BLaER1 treated with 17β-estradiol and CSF1 and Interleukin-3, amounts not matched to agents 10 nM and 100 nM (cell line): ENCODE results near the gene RIOX2.
"Not testable (repeated sequence)": the region's sequence is repeated elsewhere in the genome, so short reads cannot be mapped to it uniquely, and the experiment has no call there.

Experiments used
- H3K27ac ChIP-seq, 11 experiments: shearing (Covaris generic); formaldehyde crosslinking; 2 replicates each; pipeline ENCODE4 v1.8.1; 2022
- H3K27me3 ChIP-seq, 11 experiments: shearing (Covaris generic); formaldehyde crosslinking; 2 replicates each; pipeline ENCODE4 v1.8.1; 2022
- H3K36me3 ChIP-seq, 11 experiments: shearing (Covaris generic); formaldehyde crosslinking; 2 replicates each; pipeline ENCODE4 v1.8.1; 2022
- H3K4me1 ChIP-seq, 10 experiments: shearing (Covaris generic); formaldehyde crosslinking; 2 replicates each; pipeline ENCODE4 v1.8.1; 2022
- H3K4me2 ChIP-seq, 11 experiments: shearing (Covaris generic); formaldehyde crosslinking; 2 replicates each; pipeline ENCODE4 v1.8.1; 2022
- H3K4me3 ChIP-seq, 10 experiments: shearing (Covaris generic); formaldehyde crosslinking; 2 replicates each; pipeline ENCODE4 v1.8.1; 2022
- H3K9ac ChIP-seq, 11 experiments: shearing (Covaris generic); formaldehyde crosslinking; 2 replicates each; pipeline ENCODE4 v1.8.1; 2022
- H3K9me3 ChIP-seq, 11 experiments: shearing (Covaris generic); formaldehyde crosslinking; replicated peaks in 1 of 11; 2 replicates each; pipeline ENCODE4 v1.8.1; 2022
- H4K20me1 ChIP-seq, 11 experiments: shearing (Covaris generic); formaldehyde crosslinking; 2 replicates each; pipeline ENCODE4 v1.8.1; 2022
- Cebpa-rat ChIP-seq, 11 experiments: shearing (Covaris generic); IDR thresholded peaks; 2 replicates each; pipeline ENCODE4 v1.8.1; 2022

RIOX2 gene

GRCh38 chr3:97917813-97918536, 54.3 kb downstream of the RIOX2 start:
- TF ChIP-seq Cebpa-rat (IDR thresholded peaks at IDR 0.05), result no peak
- Histone ChIP-seq H4K20me1 (no peaks in the 10 kb centered on the region), H3K27me3 (no peaks in the 10 kb centered on the region), H3K36me3 (peaks cover 0 to 88% (median 0%) of the 10 kb centered on the region in 11 experiments; a peak in 8 of 22 replicates), H3K4me2 (no peak overlapping the region), H3K27ac (no peak overlapping the region), H3K4me1 (peaks cover 0 to 6% (median 0%) of the 10 kb centered on the region in 10 experiments; a peak in 2 of 20 replicates), H3K4me3 (no peak overlapping the region), H3K9me3 (peaks cover 0 to 5% (median 0%) of the 10 kb centered on the region in 11 experiments; a peak in 1 of 22 replicates), H3K9ac (no peak overlapping the region)

GRCh38 chr3:97916576-97916975, 55.7 kb downstream of the RIOX2 start:
- Histone ChIP-seq H3K9ac (no peak overlapping the region), H3K27ac (no peak overlapping the region), H3K27me3 (no peaks in the 10 kb centered on the region), H4K20me1 (no peaks in the 10 kb centered on the region), H3K4me3 (no peak overlapping the region), H3K36me3 (peaks cover 0 to 97% (median 0%) of the 10 kb centered on the region in 11 experiments; a peak in 8 of 22 replicates), H3K4me2 (no peak overlapping the region), H3K9me3 (peaks cover 0 to under 1% (median 0%) of the 10 kb centered on the region in 11 experiments; a peak in 2 of 22 replicates), H3K4me1 (peaks cover 0 to 8% (median 1%) of the 10 kb centered on the region in 10 experiments; a peak in 13 of 20 replicates)
- no peak for TF ChIP-seq Cebpa-rat (IDR thresholded peaks at IDR 0.05)

- H3K4me3 ChIP-seq, result no peak overlapping the region
- no peak overlapping the region for H3K4me2 ChIP-seq
- H4K20me1 ChIP-seq, result no peaks in the 10 kb centered on the region
- TF ChIP-seq Cebpa-rat (IDR thresholded peaks at IDR 0.05), result no peak
- H3K36me3 ChIP-seq, result peaks cover 0 to 77% (median 0%) of the 10 kb centered on the region in 11 experiments; a peak in 8 of 22 replicates
- no peak overlapping the region for H3K27ac ChIP-seq
- peaks cover 11 to 22% (median 15%) of the 10 kb centered on the region in 10 experiments for H3K4me1 ChIP-seq
- H3K9ac ChIP-seq, result no peak overlapping the region
- no peaks in the 10 kb centered on the region for H3K27me3 ChIP-seq
- H3K9me3 ChIP-seq, result no peaks in the 10 kb centered on the region; a peak in 2 of 22 replicates
Observed at GRCh38 chr3:97914388-97914787, 57.8 kb downstream of the RIOX2 start.

- H4K20me1 ChIP-seq, result no peaks in the 10 kb centered on the region
- peak overlapping the region in 10 of 11 experiments; percentile 43 to 70 (median 56); a peak in 18 of 22 replicates for H3K4me2 ChIP-seq
- TF ChIP-seq Cebpa-rat (IDR thresholded peaks at IDR 0.05), result no peak
- H3K9ac ChIP-seq, result peak overlapping the region in 5 of 11 experiments; percentile 39 to 64 (median 55); a peak in 6 of 22 replicates
- H3K27me3 ChIP-seq, result no peaks in the 10 kb centered on the region
- peaks cover 11 to 22% (median 15%) of the 10 kb centered on the region in 10 experiments for H3K4me1 ChIP-seq
- no peak overlapping the region for H3K4me3 ChIP-seq
- peak overlapping the region in 9 of 11 experiments; percentile 58 to 86 (median 79); a peak in 18 of 22 replicates for H3K27ac ChIP-seq
- no peaks in the 10 kb centered on the region; a peak in 2 of 22 replicates for H3K9me3 ChIP-seq
- H3K36me3 ChIP-seq, result peaks cover 0 to 48% (median 0%) of the 10 kb centered on the region in 11 experiments; a peak in 8 of 22 replicates
Observed at GRCh38 chr3:97911459-97911858, 60.8 kb downstream of the RIOX2 start.

- Histone ChIP-seq H4K20me1 (no peaks in the 10 kb centered on the region), H3K27ac (peak overlapping the region in 9 of 11 experiments; percentile 58 to 86 (median 79); a peak in 18 of 22 replicates), H3K4me3 (no peak overlapping the region), H3K4me2 (peak overlapping the region; percentile 43 to 70 (median 55)), H3K9ac (peak overlapping the region in 8 of 11 experiments; percentile 1 to 64 (median 48); a peak in 8 of 22 replicates), H3K27me3 (no peaks in the 10 kb centered on the region), H3K9me3 (no peaks in the 10 kb centered on the region; a peak in 2 of 22 replicates), H3K4me1 (peaks cover 11 to 22% (median 15%) of the 10 kb centered on the region in 10 experiments), H3K36me3 (peaks cover 0 to 43% (median 0%) of the 10 kb centered on the region in 11 experiments; a peak in 7 of 22 replicates)
- TF ChIP-seq Cebpa-rat (IDR thresholded peaks at IDR 0.05), result peak in 10 of 11 experiments; percentile 27 to 95 (median 82); a peak in 16 of 22 replicates
Observed at GRCh38 chr3:97910931-97911351, 61.3 kb downstream of the RIOX2 start.

GRCh38 chr3:97910236-97910831, 61.9 kb downstream of the RIOX2 start:
- Histone ChIP-seq H3K27ac (peak overlapping the region in 9 of 11 experiments; percentile 58 to 86 (median 79); a peak in 18 of 22 replicates), H3K4me2 (peak overlapping the region; percentile 43 to 70 (median 55); a peak in 20 of 22 replicates)
- H3K4me3 ChIP-seq, result not testable (repeated sequence)

GRCh38 chr3:97909830-97910229, 62.4 kb downstream of the RIOX2 start:
- H4K20me1 ChIP-seq, H3K4me2 ChIP-seq, H3K4me3 ChIP-seq, H3K9ac ChIP-seq, H3K9me3 ChIP-seq, H3K27me3 ChIP-seq: not testable (repeated sequence)
- Histone ChIP-seq H3K27ac (peak overlapping the region in 2 of 11 experiments; percentile 82 to 83; a peak in 3 of 22 replicates), H3K4me1 (peaks cover 11 to 22% (median 15%) of the 10 kb centered on the region in 10 experiments), H3K36me3 (peaks cover 0 to 33% (median 0%) of the 10 kb centered on the region in 11 experiments; a peak in 3 of 22 replicates)

More at GRCh38 chr3:97910236-97910831, 61.9 kb downstream of the RIOX2 start:
- H3K9ac ChIP-seq, result peak overlapping the region in 7 of 11 experiments; percentile 1 to 63 (median 40); a peak in 7 of 22 replicates
- not testable (repeated sequence) for H3K9me3 ChIP-seq, H3K27me3 ChIP-seq, H4K20me1 ChIP-seq
- peaks cover 11 to 22% (median 15%) of the 10 kb centered on the region in 10 experiments for H3K4me1 ChIP-seq
- peaks cover 0 to 37% (median 0%) of the 10 kb centered on the region in 11 experiments; a peak in 7 of 22 replicates for H3K36me3 ChIP-seq

GRCh38 chr3:97901313-97902248, 70.7 kb downstream of the RIOX2 start:
- Histone ChIP-seq H3K9me3 (no peaks in the 10 kb centered on the region), H3K27me3 (no peaks in the 10 kb centered on the region), H3K27ac (peak overlapping the region in 6 of 11 experiments; percentile 9 to 38 (median 27); a peak in 8 of 22 replicates), H3K9ac (0 out of 22 replicates have a peak overlapping the region, but pooled peaks of 2 of the 11 experiments have one; percentile 4 to 30), H3K4me2 (peak overlapping the region; percentile 0 to 69 (median 50); a peak in 20 of 22 replicates), H3K4me3 (no peak overlapping the region), H4K20me1 (no peaks in the 10 kb centered on the region), H3K4me1 (peaks cover 5 to 20% (median 12%) of the 10 kb centered on the region in 10 experiments; a peak in 19 of 20 replicates), H3K36me3 (peaks cover 0 to 17% (median 0%) of the 10 kb centered on the region in 11 experiments; a peak in 3 of 22 replicates)
- TF ChIP-seq Cebpa-rat (IDR thresholded peaks at IDR 0.05), result no peak
